GM21381 (cell line): ENCODE measurements around the gene ANKRD65.
"Not testable (repeated sequence)": the region's sequence is repeated elsewhere in the genome, so short reads cannot be mapped to it uniquely, and the experiment has no call there.

Experiments used
- ATAC-seq: cut with Tn5 transposase; IDR thresholded peaks from one replicate; pipeline ENCODE4 v1.9.1; 2021; ENCODE audit warnings: mild to moderate bottlenecking, moderate library complexity; ENCODE audit not compliant: unreplicated experiment

The ANKRD65 gene

GRCh38 chr1:1430992-1431844, 10.1 kb upstream of the ANKRD65 start:
- ATAC-seq, result no peak

DNA sequence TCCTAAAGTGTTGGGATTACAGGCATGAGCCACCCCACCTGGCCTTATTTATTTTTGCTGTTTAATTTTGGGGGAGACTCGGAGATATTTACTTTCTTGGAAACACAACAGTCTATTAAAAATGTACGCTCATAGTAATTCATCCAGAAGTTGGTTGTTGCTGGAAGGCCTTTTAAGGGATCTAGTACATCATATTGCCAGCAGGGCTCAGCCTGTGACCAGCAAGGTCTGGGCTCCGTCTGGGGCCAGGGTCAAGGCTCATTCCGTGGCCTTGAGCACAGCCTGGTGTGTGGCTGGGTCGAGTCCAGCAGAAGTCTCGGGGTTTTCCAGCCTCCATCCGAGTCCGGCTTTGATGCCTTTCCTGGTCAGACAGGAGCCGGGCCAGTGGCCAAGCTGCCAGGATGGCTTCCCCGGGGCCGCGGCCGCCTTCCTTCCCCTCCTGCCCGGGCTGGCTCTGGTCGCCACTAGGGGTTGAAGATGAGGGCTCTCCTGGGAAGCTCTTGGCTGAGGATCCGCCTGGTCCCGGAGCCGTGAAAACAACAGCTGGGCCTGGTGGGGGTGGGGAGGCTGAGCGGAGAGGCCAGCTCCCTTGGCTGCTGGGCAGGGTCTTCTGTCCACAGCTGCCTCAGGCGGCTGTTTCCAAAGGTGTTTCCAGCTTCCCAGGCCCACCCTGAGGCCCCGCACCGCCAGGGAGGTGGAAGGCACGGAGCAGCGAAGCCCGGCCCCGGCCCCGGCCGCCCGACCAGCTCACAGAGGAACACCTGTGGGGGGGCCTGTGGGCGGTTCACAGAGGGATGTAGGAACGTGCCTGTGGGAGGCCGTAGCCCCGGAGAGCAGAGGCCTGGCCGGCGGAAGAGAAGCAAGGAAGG, 9.3 kb upstream of the ANKRD65 start:
- no peak for ATAC-seq

DNA sequence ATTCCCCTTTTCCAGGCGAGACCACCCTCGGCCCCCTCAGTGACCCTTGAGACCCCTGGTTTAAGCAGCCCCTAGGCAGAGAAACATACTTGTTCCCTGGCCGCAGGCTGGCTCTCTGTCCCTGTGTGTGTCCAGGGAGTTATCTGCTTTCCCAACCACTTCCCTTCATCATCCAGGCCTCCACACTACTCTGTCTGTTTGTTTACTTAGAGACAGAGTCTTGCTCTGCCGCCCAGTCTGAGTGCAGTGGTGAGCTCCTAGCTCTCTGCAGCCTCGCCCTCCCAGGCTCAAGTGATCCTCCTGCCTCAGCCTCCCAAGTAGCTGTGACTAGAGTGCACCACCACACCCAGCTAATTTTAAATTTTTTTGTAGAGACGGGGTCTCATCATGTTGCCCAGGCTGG, 8.6 kb upstream of the ANKRD65 start:
- ATAC-seq, result no peak

GRCh38 chr1:1428967-1429366, 7.9 kb upstream of the ANKRD65 start:
- ATAC-seq, result not testable (repeated sequence)

DNA sequence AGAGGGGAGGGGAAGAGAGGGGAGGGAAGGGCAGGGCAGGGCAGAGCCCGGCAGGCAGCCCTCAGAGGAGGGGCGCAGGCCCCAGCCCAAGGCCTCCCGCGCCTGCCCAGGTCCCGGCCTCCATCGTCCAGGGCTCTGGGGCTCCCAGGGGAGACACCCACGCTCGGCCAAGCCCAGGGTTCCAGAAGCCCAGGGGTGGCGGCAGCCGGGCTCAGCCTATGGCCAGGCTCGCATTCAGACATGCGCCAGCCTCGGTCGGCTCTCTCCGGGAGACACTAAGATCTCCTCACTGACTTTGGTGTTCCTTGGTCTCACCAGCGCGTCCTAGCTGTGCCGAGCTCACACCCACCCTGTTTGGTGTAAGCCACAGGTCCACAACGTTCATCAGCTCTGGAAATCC, 7.1 kb upstream of the ANKRD65 start:
- ATAC-seq, result no peak

GRCh38 chr1:1427820-1428148, 6.7 kb upstream of the ANKRD65 start:
- no peak for ATAC-seq

- ATAC-seq, result no peak
These were observed 6.2 kb upstream of the ANKRD65 start for GRCh38 chr1:1427106-1427819.

GRCh38 chr1:1426496-1427105, 5.5 kb upstream of the ANKRD65 start:
- no peak for ATAC-seq

DNA sequence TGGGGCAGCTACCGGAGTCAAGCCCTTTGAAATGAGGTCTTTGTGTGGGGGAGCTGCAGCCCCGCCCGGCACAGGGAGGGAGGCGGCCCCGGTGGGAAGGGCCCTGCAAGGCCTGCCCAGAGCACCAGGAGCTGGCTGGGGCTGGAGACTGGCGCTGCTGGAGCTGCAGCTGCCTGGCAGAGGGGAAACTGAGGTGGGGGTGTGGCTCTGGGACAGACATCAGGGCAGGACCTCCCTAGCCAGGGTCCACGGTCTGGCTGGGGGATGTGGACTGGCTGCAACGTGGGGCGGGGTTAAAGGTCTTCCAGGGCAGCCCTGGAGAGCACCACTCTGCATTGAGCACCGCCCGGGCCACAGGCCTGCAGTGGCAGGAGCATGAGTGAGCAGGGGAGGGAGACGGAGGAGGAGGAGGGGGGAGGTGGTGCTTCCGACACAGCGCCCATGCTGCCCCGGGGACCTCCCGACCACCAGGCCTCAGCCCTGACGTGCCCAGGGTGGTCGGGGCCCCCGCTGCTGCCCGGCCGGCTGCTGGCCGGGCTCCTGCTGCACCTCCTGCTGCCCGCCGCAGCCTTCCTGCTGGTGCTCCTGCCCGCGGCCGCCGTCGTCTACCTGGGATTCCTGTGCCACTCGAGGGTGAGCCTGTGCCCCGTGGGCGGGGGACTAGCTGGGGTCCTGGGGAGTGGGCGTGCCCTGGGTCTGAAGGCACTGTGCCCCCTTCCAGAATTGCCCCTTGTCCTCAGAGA, 4.8 kb upstream of the ANKRD65 start:
- no peak for ATAC-seq

- ATAC-seq, result no peak
These were observed 4.3 kb upstream of the ANKRD65 start for GRCh38 chr1:1425426-1425752.

GRCh38 chr1:1424707-1425106, 3.6 kb upstream of the ANKRD65 start:
- no peak for ATAC-seq

- ATAC-seq, result no peak
These were observed 2.1 kb upstream of the ANKRD65 start for GRCh38 chr1:1423245-1423597.

DNA sequence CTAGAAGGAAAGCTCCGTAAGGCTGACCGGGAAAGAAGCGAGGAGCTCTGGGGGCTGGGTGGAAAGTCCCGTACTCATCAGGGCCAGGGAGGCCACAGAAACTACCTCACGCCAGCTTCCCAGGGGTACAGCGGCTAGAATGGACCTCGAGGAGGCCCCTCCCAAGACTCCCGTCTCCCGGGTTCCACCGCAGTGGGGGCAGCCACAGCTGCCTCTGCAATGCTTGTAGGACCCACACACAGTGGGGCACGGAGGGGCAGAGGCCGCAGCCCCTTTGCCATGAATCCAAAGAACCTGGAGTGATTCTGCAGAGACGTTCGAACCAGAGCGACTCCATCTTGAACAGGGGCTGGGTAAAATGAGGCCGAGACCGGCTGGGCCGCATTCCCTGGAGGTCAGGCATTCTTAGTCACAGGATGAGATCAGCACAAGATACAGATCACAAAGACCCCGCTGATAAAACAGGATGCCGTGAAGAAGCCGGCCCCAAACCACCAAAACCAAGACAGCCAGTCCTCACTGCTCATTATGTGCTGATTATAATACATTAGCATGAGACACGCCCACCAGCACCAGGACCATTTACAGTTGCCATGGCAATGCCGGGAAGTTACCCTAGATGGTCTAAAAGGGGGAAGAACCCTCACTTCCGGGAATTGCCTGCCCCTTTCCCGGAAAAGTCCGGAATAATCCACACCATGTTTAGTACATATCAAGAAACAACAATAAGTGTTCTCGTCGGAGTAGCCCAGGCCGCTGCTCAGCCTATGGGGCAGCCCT, 1.6 kb upstream of the ANKRD65 start:
- ATAC-seq, result no peak

GRCh38 chr1:1421907-1422464, 910 bp upstream of the ANKRD65 start:
- ATAC-seq, result no peak

DNA sequence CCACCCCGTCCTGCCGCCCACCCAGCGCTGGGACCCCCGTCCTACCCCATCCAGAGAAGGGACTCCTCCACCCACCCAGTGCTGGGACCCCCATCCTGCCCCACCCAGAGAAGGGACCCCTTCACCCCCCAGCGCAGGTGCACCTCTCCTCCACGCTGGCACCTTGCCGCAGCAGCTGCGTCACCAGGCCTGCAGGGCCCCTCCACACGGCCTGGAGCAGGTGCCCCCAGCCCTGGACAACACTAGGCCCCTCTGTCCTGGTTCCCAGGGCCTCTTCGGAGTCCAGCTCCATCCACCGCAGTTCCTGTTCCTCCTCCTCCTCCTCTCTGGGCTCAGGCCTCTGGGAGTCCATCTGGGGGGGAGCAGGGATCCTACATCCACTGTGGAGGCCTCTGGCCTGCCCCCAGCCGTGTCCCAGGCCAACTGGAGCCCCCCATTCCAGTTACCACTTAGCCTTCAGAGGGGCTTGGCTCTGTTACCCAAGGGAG, 378 bp downstream of the ANKRD65 start:
- ATAC-seq, result no peak

- no peak for ATAC-seq
These were observed 1.0 kb downstream of the ANKRD65 start for GRCh38 chr1:1419813-1420653.

DNA sequence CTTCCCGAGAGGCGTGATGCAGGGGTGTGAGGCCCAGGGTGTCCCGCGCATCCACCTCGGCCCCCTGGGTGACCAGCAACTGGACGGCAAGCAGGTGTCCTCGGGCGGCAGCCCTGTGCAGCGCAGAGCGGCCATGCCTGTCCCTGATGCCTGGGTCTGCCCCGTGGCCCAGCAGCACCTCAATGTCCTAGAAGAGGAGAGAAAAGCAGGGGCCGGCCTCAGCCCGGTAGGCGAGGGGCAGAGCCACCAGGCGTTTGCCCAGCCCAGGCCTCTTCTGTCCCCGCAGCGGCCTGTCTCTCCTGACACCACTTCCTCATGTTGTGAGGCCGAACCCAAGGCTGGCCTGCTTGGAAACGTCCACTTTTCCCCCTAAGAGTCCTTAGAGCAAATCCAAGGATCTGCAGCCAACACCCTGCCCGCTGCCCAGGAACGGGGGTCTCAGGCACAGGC, 1.7 kb downstream of the ANKRD65 start:
- ATAC-seq, result no peak
